ENCODE results near the gene SYCP2.

The SYCP2 gene

GRCh38 chr20:59820204-59821041 lies 113.0 kb downstream of the SYCP2 start:
- DNase-seq = peak; percentile 93

DNA sequence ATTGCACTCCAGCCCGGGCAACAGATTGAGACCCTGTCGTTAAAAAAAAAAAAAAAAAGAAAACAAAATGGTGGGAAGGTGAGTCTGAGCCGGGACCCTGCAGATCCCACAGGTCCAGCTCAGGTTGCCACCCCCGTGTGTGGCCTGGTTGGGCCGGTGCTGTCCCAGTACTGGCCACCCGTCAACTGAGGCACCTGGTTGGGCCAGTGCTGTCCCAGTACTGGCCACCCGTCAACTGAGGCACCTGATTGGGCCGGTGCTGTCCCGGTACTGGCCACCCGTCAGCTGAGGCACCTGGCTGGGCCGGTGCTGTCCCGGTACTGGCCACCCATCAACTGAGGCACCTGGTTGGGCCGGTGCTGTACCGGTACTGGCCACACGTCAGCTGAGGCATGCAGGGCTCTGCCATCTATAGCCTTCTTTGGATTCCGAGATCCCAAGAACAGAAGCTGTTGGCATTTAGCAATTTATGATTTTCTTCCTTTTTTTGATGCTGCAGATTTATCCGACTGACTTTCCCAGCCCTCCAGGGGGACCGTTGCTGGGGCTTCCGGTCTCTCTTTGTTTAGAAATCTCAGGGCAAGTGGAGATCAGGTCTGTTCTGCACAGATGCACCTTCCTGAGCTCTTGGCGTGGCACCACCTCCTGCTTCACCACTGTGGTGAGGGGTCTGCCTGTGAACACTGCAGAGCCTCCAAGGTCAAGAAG lies 113.8 kb downstream of the SYCP2 start:
- no peak for DNase-seq

DNA sequence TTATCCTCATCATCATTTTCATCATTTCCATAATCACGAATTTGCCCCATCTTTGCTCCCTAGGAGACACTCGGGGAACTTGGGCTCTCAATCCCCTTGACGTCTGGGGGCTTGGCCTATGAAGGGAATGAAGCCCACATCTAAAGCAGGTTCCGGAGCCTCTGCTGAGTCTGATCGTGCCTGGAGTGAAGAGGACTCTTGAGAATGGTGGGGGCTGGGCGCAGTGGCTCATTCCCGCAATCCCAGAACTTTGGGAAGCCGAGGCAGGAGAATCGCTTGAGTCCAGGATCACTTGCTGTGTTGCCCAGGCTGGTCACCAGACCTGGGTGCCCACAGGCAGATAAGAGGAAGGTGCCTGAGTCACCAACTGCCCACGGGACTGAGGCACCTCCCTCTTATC lies 114.5 kb downstream of the SYCP2 start:
- no peak for DNase-seq

- DNase-seq = no peak
Observed at GRCh38 chr20:59817846-59818615, 115.4 kb downstream of the SYCP2 start.

DNA sequence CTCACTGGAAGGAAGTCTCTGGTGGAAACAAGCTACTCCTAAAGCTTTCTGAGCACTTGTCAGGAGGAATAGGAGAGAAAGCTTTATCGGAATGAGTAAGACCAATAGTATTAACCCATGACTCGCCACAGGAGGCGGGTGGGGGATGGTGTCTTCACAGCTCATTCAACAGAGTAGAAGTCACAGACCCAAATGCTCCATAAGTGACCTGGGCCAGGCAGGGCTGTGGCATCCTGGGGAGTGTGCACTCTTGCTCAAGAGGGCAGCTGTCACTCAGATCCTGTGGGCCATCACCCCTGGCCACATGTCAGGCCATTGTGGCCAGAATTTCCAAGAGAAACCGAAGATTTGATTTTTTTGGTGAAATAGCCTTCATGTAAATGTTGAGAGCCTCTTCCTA lies 116.0 kb downstream of the SYCP2 start:
- DNase-seq = no peak

GRCh38 chr20:59816146-59816738 lies 117.2 kb downstream of the SYCP2 start:
- DNase-seq = no peak

GRCh38 chr20:59814840-59815340 lies 118.5 kb downstream of the SYCP2 start:
- no peak for DNase-seq

GRCh38 chr20:59813948-59814839 lies 119.2 kb downstream of the SYCP2 start:
- no peak for DNase-seq

Data from DMS153 (cell line).